AG09309 (cell line): ENCODE measurements around the gene ZFPM1.

Experiments
- DNase-seq: peaks from one replicate; pipeline ENCODE4 v3.0.0-alpha.2; 2010; ENCODE audit warnings: low read depth
- H3K4me3 ChIP-seq: 2 replicates; pipeline ENCODE4 v1.5.1; 2011; ENCODE audit warnings: mild to moderate bottlenecking, low read depth, low read length, moderate library complexity; ENCODE audit not compliant: control insufficient read depth
- CTCF ChIP-seq: IDR thresholded peaks from 2 replicates; pipeline ENCODE4 v1.5.1; 2011; ENCODE audit warnings: mild to moderate bottlenecking, low read depth, low read length, inconsistent platforms; ENCODE audit not compliant: insufficient read depth, control insufficient read depth; ENCODE audit errors: missing control alignments

Gene ZFPM1

GRCh38 chr16:88471115-88471514 lies 18.0 kb downstream of the ZFPM1 start:
- no peak for TF ChIP-seq CTCF

DNA sequence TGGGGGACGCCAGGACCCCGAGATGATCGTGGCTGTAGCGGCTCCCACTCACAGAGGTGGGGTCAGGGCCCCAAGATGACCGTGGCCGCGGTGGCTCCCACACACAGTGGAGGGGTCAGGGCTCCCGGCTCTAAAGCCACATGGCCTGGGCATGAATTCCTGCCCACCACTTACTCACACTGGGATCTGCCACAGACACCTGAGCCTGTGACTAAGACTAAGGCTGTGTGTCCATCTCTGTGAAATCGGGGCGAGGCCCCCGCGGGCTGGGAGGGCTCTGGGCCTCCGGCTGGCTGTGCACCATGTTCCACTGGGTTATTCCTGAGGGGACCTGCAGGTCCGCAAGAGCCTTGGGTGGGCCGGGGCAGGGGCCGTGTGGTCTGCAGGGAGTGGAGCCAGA lies 18.5 kb downstream of the ZFPM1 start:
- no peak for DNase-seq
- no peak for TF ChIP-seq CTCF
- no peak overlapping the region for H3K4me3 ChIP-seq

More at GRCh38 chr16:88471115-88471514, 18.0 kb downstream of the ZFPM1 start:
- no peak for DNase-seq
- no peak overlapping the region for H3K4me3 ChIP-seq

DNA sequence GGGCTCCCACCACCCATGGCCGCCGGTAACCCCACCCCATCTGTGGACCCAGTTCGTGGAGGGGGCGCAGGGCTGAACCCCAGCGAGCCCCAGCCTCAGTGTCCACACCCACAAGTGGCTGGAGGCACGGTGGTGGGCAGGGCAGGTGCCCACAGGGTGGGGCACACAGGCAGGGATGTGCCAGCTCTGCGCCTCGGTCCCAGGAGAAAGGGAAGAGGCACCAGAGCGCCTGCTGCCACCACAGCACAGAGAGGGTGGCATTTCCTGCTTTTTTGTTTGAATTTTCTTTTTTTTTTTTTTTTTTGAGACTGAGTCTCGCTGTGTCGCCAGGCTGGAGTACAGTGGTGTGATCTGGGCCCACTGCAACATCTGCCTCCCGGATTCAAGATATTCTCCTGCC lies 19.0 kb downstream of the ZFPM1 start:
- TF ChIP-seq CTCF, result no peak
- no peak overlapping the region for H3K4me3 ChIP-seq
- no peak for DNase-seq

- DNase-seq, result no peak
- no peak overlapping the region for H3K4me3 ChIP-seq
- no peak for TF ChIP-seq CTCF
Observed at GRCh38 chr16:88472637-88473205, 19.6 kb downstream of the ZFPM1 start.

DNA sequence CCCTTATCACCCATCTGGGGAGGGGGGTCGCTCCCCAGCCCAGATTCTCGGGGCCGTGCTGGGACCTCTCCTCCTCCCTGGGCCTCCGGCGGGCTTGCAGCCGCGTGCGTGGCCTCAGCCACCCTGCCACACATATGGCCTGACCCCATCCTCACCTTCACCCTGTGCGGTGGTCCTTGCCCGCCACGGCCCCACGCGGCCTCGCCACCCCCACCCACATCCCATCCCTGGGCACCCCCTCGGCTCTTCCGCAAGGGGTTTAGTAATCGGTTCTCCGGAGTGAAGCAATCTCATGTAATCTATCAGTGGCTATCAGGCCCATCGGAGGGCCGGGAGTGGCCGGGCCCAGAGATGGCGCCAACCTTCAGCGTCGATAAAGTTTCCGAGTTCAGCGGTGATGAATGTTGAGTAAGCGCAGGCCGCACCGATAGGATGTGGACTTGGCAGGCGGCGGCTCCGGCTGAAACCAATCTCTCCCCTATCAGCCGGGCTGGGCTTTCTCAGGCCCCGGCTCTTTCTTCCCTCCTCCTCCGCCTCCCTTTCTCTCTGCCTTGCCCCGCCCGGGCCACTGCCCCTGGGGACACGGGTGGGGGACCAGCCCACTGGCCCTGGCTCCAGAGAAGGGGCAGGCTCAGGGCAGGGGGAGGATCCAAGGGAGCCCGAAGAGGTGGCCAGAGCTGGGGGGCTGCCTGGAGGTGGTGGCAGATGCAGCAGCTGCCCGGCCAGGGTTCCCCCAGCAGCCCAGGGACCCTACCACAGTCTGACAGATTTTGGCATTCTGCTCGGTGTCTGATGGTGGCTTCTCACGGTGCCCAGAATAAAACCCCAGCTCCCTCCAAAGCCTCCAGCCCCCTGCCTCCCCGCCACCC lies 20.8 kb downstream of the ZFPM1 start:
- DNase-seq, result no peak

GRCh38 chr16:88475037-88475436 lies 22.0 kb downstream of the ZFPM1 start:
- no peak overlapping the region for H3K4me3 ChIP-seq
- no peak for DNase-seq
- no peak for TF ChIP-seq CTCF

More for the DNA sequence above, 20.8 kb downstream of the ZFPM1 start:
- H3K4me3 ChIP-seq, result no peak overlapping the region
- no peak for TF ChIP-seq CTCF
